ENCODE data around the gene ACADVL. TPM values are rescaled to one million over a fixed set of nuclear protein-coding genes. Genes with fewer than 3 reads are reported as not detected.

Gene ACADVL
- total RNA-seq, 1 donor from 2014 or later = 260 TPM

GRCh38 chr17:7191571-7192270, 28.0 kb upstream of the ACADVL start:
- DNase-seq = peak; percentile 75

GRCh38 chr17:7192271-7192937, 27.3 kb upstream of the ACADVL start:
- DNase-seq = no peak

GRCh38 chr17:7195971-7196370, 23.8 kb upstream of the ACADVL start:
- no peak for DNase-seq

- no peak for DNase-seq
Measured at GRCh38 chr17:7196651-7197401, 22.9 kb upstream of the ACADVL start.

- DNase-seq = no peak
Measured at GRCh38 chr17:7203391-7203790, 16.3 kb upstream of the ACADVL start.

- DNase-seq = no peak
Measured at GRCh38 chr17:7204336-7204735, 15.4 kb upstream of the ACADVL start.

GRCh38 chr17:7204828-7205461, 14.8 kb upstream of the ACADVL start:
- peak; percentile 94 for DNase-seq

- DNase-seq = no peak
Measured at GRCh38 chr17:7205561-7205960, 14.2 kb upstream of the ACADVL start.

GRCh38 chr17:7207120-7208001, 12.4 kb upstream of the ACADVL start:
- DNase-seq = no peak

GRCh38 chr17:7208027-7208571, 11.6 kb upstream of the ACADVL start:
- no peak for DNase-seq

- DNase-seq = no peak
Measured at GRCh38 chr17:7208754-7209460, 10.8 kb upstream of the ACADVL start.

- no peak for DNase-seq
Measured at GRCh38 chr17:7211491-7212273, 8.1 kb upstream of the ACADVL start.

GRCh38 chr17:7213895-7214299, 5.8 kb upstream of the ACADVL start:
- DNase-seq = peak; percentile 96

- peak; percentile 99 for DNase-seq
Measured at GRCh38 chr17:7214300-7215135, 5.2 kb upstream of the ACADVL start.

GRCh38 chr17:7215136-7215638, 4.6 kb upstream of the ACADVL start:
- DNase-seq = no peak

- DNase-seq = no peak
Measured at GRCh38 chr17:7215652-7216180, 4.0 kb upstream of the ACADVL start.

GRCh38 chr17:7216242-7217112, 3.3 kb upstream of the ACADVL start:
- DNase-seq = no peak
